Smooth muscle cell (in vitro differentiated cells): ENCODE data around the gene SLX9. TPM values are rescaled to one million over a fixed set of nuclear protein-coding genes. Genes with fewer than 3 reads are reported as not detected.

Experiments
- DNase-seq: peaks from one replicate; lab custom pipeline; 2025; ENCODE audit not compliant: unreplicated experiment; lab: John Stamatoyannopoulos, UW
- H2AFZ ChIP-seq: fragments of 200-600 bp; sonication (generic); 2 replicates; pipeline ENCODE4 v1.6.0; 2016; ENCODE audit warnings: antibody characterized with exemption, low read depth, mild to moderate bottlenecking
- H3F3A ChIP-seq: fragments of 200-600 bp; sonication (generic); 2 replicates; pipeline ENCODE4 v1.6.0; 2017; ENCODE audit warnings: antibody characterized with exemption, low read depth
- H3K27ac ChIP-seq: fragments of 200-600 bp; sonication (generic); 2 replicates; pipeline ENCODE4 v1.5.1; 2016; ENCODE audit warnings: low read depth, mild to moderate bottlenecking
- H3K27me3 ChIP-seq: fragments of 200-600 bp; sonication (generic); 2 replicates; pipeline ENCODE4 v1.6.1; 2016; ENCODE audit warnings: low read depth, mild to moderate bottlenecking
- H3K36me3 ChIP-seq: fragments of 200-600 bp; sonication (generic); 2 replicates; pipeline ENCODE4 v1.5.1; 2016; ENCODE audit warnings: low read depth
- H3K4me1 ChIP-seq: fragments of 200-600 bp; sonication (generic); 2 replicates; pipeline ENCODE4 v1.5.1; 2016; ENCODE audit warnings: low read depth
- H3K4me2 ChIP-seq: fragments of 200-600 bp; sonication (generic); 2 replicates; pipeline ENCODE4 v1.6.0; 2016; ENCODE audit warnings: mild to moderate bottlenecking
- H3K4me3 ChIP-seq: fragments of 200-600 bp; sonication (generic); 2 replicates; pipeline ENCODE4 v1.5.1; 2016; ENCODE audit warnings: mild to moderate bottlenecking
- H3K79me2 ChIP-seq: fragments of 200-600 bp; sonication (generic); 2 replicates; pipeline ENCODE4 v1.6.0; 2016; ENCODE audit warnings: low read depth, mild to moderate bottlenecking
- H3K9ac ChIP-seq: fragments of 200-600 bp; sonication (generic); 2 replicates; pipeline ENCODE4 v1.6.0; 2016; ENCODE audit warnings: low read depth
- H3K9me3 ChIP-seq: fragments of 200-600 bp; sonication (generic); replicated peaks from 2 replicates; pipeline ENCODE4 v1.5.1; 2016; ENCODE audit warnings: low read depth
- H4K20me1 ChIP-seq: fragments of 200-600 bp; sonication (generic); 2 replicates; pipeline ENCODE4 v1.6.0; 2016; ENCODE audit warnings: low read depth
- CTCF ChIP-seq: fragments of 200-600 bp; sonication (generic); IDR thresholded peaks from 2 replicates; pipeline ENCODE4 v1.5.1; 2017; ENCODE audit warnings: borderline replicate concordance, mild to moderate bottlenecking, antibody characterized with exemption; ENCODE audit not compliant: insufficient read depth, poor library complexity, severe bottlenecking
- WGBS: methylation state at CpG from one replicate; pipeline ENCODE4 v1.1.7; 2016; ENCODE audit warnings: low lambda C conversion rate; 5-methylcytosine and 5-hydroxymethylcytosine counted together
- polyA plus RNA-seq: library from polyadenylated mRNA; unstranded; fragments of >200 nt; fragmentation: Nextera tagmentation; extraction: Ambion mirVana; gene quantifications from 2 replicates; pipeline ENCODE4 v1.2.1, GENCODE V29; 2016
- total RNA-seq: library from RNA; depleted of rRNA; stranded (reverse); fragments of >200 nt; gene quantifications from 2 replicates; pipeline ENCODE4 v1.2.3, GENCODE V29; 2014

The SLX9 gene
- total and polyA plus RNA-seq, 2 experiments from 2014 or later: 13.9 to 26.6 TPM

DNA sequence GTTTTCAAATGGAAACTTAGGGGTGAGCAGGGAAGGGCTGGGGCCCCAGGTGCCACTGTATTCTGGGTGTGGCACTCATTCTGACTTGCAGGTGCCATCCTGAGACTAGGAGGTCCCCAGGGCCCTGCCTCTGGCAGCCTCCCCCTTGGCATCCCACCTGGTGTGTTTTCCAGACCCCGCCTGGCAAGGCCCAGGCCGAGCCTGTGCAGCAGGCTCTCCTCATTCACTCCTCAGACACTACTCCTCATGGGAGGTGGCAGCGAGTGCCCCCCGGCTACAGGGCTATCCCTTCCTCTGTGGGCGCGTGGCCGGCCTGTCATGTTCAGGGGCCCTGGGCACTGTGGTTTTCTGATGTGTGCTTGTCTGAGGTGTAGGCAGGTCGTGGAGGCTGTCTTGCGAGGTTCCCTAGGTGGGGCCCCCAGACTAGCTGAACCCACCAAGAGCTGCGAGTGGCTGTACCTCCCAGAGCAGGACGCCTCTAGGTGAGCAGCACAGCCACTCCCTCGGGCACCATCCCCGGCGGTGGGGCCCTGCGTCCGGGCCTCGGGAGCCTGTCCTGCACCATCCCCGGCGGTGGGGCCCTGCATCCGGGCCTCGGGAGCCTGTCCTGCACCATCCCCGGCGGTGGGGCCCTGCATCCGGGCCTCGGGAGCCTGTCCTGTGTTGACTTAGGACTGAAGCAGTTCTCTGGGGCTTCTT, 13.2 kb downstream of the SLX9 start:
- H3K27me3 ChIP-seq: no peaks in the 10 kb centered on the region
- TF ChIP-seq CTCF: no peak
- H2AFZ ChIP-seq: no peak overlapping the region
- peaks cover 71% of the 10 kb centered on the region for H4K20me1 ChIP-seq
- H3K27ac ChIP-seq: no peak overlapping the region
- H3K9me3 ChIP-seq: no peaks in the 10 kb centered on the region
- no peaks in the 10 kb centered on the region for H3K36me3 ChIP-seq
- H3K4me3 ChIP-seq: no peak overlapping the region
- no peak overlapping the region for H3K4me2 ChIP-seq
- H3K9ac ChIP-seq: no peak overlapping the region
- DNase-seq: no peak
- WGBS: 94% methylated on average over 14 of the region's 25 CpGs
- H3F3A ChIP-seq: no peaks in the 10 kb centered on the region
- H3K4me1 ChIP-seq: peaks cover under 1% of the 10 kb centered on the region
- H3K79me2 ChIP-seq: peaks cover 37% of the 10 kb centered on the region

DNA sequence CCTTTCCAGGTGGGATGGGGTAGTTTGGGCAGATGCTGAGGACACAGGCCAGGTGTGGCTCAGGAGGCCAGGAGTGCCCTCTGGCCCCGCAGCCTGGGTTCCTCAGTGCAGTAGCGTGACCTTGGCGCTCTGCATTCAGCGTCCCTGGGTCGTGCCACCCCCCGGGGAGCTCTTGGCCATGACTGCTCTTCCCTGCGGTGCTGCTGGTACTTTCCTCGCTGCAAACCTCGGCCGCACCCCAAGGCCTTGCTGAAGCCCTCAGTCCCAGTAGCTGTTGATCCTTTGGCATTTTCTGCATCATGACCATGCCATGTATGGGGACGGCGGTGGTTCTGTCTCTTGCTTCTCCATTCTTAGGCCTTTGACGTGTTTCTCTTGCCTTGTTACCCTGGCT, 13.8 kb downstream of the SLX9 start:
- Histone ChIP-seq H4K20me1 (peaks cover 71% of the 10 kb centered on the region), H3K36me3 (no peaks in the 10 kb centered on the region), H3F3A (no peaks in the 10 kb centered on the region), H3K9ac (no peak overlapping the region), H3K4me1 (peaks cover 6% of the 10 kb centered on the region), H3K4me3 (no peak overlapping the region), H3K9me3 (no peaks in the 10 kb centered on the region), H2AFZ (no peak overlapping the region), H3K4me2 (no peak overlapping the region), H3K27me3 (no peaks in the 10 kb centered on the region), H3K27ac (no peak overlapping the region), H3K79me2 (peaks cover 37% of the 10 kb centered on the region)
- no peak for TF ChIP-seq CTCF
- WGBS: 95% methylated on average over 13 of the region's 13 CpGs
- DNase-seq: no peak

DNA sequence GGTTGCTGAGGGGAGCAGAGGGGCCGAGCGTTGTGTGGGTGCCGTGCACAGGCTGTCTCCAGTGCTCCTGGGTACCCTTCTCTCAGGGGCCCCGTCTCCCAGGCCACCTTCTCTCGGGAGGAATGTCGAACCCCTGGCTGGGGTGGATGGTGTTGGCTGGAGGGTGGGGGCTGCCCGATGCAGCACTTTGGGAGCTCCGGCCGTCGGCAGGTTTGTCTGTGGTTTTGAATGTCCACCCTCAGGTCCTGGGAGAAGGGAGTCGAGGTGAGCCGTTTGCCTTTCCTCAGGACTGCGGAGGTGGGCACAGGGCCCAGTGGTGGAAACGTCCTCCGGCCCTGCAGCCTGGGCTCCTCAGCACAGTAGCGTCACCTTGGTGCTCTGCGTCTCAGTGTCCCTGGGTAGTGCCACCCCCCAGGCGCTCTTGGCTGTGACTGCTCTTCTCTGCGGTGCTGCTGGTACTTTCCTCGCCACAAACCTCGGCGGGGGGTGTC, 14.5 kb downstream of the SLX9 start:
- Histone ChIP-seq H4K20me1 (peaks cover 68% of the 10 kb centered on the region), H3K4me1 (peaks cover 13% of the 10 kb centered on the region), H3K27me3 (no peaks in the 10 kb centered on the region), H3K4me3 (no peak overlapping the region), H3K27ac (no peak overlapping the region), H3F3A (no peaks in the 10 kb centered on the region), H2AFZ (no peak overlapping the region), H3K9ac (no peak overlapping the region), H3K79me2 (peaks cover 37% of the 10 kb centered on the region), H3K4me2 (no peak overlapping the region), H3K36me3 (no peaks in the 10 kb centered on the region), H3K9me3 (no peaks in the 10 kb centered on the region)
- DNase-seq: no peak
- WGBS: 97% methylated on average over 22 of the region's 22 CpGs
- no peak for TF ChIP-seq CTCF
